BLaER1 treated with 17β-estradiol and CSF1 and Interleukin-3, amounts not matched to agents 10 nM and 100 nM (cell line): ENCODE measurements around the gene DUOXA1.
A peak's percentile ranks its signal among the peaks of the same experiment; 100 is the strongest.

Experiments
- H3K27ac ChIP-seq, 11 experiments: shearing (Covaris generic); formaldehyde crosslinking; 2 replicates each; pipeline ENCODE4 v1.8.1; 2022
- H3K27me3 ChIP-seq, 11 experiments: shearing (Covaris generic); formaldehyde crosslinking; 2 replicates each; pipeline ENCODE4 v1.8.1; 2022
- H3K36me3 ChIP-seq, 11 experiments: shearing (Covaris generic); formaldehyde crosslinking; 2 replicates each; pipeline ENCODE4 v1.8.1; 2022
- H3K4me1 ChIP-seq, 10 experiments: shearing (Covaris generic); formaldehyde crosslinking; 2 replicates each; pipeline ENCODE4 v1.8.1; 2022
- H3K4me2 ChIP-seq, 11 experiments: shearing (Covaris generic); formaldehyde crosslinking; 2 replicates each; pipeline ENCODE4 v1.8.1; 2022
- H3K4me3 ChIP-seq, 10 experiments: shearing (Covaris generic); formaldehyde crosslinking; 2 replicates each; pipeline ENCODE4 v1.8.1; 2022
- H3K9ac ChIP-seq, 11 experiments: shearing (Covaris generic); formaldehyde crosslinking; 2 replicates each; pipeline ENCODE4 v1.8.1; 2022
- H3K9me3 ChIP-seq, 11 experiments: shearing (Covaris generic); formaldehyde crosslinking; replicated peaks in 1 of 11; 2 replicates each; pipeline ENCODE4 v1.8.1; 2022
- H4K20me1 ChIP-seq, 11 experiments: shearing (Covaris generic); formaldehyde crosslinking; 2 replicates each; pipeline ENCODE4 v1.8.1; 2022
- Cebpa-rat ChIP-seq, 11 experiments: shearing (Covaris generic); IDR thresholded peaks; 2 replicates each; pipeline ENCODE4 v1.8.1; 2022

Gene DUOXA1

DNA sequence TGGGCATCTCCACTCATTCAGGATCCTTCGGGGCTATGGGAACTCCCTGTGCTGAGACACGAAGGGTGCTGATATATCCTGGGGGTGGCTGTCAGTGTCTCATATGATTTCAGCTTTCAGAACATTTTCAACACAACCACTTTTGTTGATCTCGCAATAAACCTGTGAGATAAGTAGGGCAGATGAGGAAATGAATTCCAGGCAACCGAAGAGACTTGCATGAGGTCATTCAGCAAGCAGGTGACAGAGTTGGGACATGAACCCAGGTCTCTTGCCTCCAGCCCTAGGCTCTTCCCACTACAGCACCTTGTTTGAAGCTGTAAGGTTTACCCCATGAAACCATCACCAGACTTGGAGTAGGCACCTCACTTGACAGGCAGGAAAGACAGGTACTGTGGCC lies 16.7 kb upstream of the DUOXA1 start:
- H3K4me2 ChIP-seq = no peak overlapping the region
- H3K27ac ChIP-seq = no peak overlapping the region
- no peak for TF ChIP-seq Cebpa-rat (IDR thresholded peaks at IDR 0.05)
- no peaks in the 10 kb centered on the region; a peak in 1 of 22 replicates for H3K36me3 ChIP-seq
- no peaks in the 10 kb centered on the region; a peak in 1 of 22 replicates for H4K20me1 ChIP-seq
- peaks cover 4 to 28% (median 24%) of the 10 kb centered on the region in 10 experiments; a peak in 19 of 20 replicates for H3K4me1 ChIP-seq
- no peak overlapping the region for H3K9ac ChIP-seq
- H3K4me3 ChIP-seq = no peak overlapping the region
- no peaks in the 10 kb centered on the region for H3K9me3 ChIP-seq
- no peaks in the 10 kb centered on the region for H3K27me3 ChIP-seq

DNA sequence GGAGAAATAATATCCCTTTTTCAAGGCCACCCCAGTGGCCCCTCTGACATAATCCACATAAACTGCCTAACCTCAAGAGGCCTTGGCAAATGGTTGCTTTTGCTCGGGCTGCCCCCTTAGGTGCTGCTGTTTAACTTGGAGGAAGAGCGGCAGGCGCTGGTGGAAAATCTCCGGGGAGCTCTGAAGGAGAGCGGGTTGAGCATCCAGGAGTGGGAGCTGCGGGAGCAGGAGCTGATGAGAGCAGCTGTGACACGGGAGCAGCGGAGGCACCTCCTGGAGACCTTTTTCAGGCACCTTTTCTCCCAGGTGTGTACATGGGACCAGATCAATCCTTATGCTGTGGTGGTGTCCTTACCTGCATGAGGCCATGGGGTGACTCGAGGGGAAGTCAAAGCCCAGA lies 15.1 kb upstream of the DUOXA1 start:
- Histone ChIP-seq H3K4me2 (no peak overlapping the region), H3K36me3 (no peaks in the 10 kb centered on the region), H3K27me3 (no peaks in the 10 kb centered on the region), H3K9me3 (no peaks in the 10 kb centered on the region), H4K20me1 (no peaks in the 10 kb centered on the region), H3K4me3 (no peak overlapping the region), H3K27ac (no peak overlapping the region), H3K4me1 (peaks cover 4 to 35% (median 28%) of the 10 kb centered on the region in 10 experiments; a peak in 19 of 20 replicates), H3K9ac (no peak overlapping the region)
- no peak for TF ChIP-seq Cebpa-rat (IDR thresholded peaks at IDR 0.05)

DNA sequence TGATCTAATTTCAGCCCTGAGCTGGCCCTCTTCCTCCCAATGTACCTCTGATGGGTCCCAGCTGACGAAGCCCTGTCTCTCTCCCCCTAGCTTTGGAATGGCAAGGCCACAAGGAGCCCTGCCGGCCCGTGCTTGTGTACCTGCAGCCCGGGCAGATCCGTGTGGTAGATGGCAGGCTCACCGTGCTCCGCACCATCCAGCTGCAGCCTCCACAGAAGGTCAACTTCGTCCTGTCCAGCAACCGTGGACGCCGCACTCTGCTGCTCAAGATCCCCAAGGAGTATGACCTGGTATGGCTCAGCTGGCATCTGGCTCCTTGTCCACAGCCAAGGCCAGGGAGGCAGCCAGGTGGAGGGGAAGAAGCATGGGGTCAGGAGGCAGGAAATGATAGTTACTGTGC lies 14.3 kb upstream of the DUOXA1 start:
- Histone ChIP-seq H3K4me3 (no peak overlapping the region), H3K4me2 (no peak overlapping the region), H3K27me3 (no peaks in the 10 kb centered on the region), H3K27ac (no peak overlapping the region), H3K36me3 (no peaks in the 10 kb centered on the region), H4K20me1 (no peaks in the 10 kb centered on the region), H3K9ac (no peak overlapping the region), H3K9me3 (no peaks in the 10 kb centered on the region), H3K4me1 (peaks cover 4 to 33% (median 26%) of the 10 kb centered on the region in 10 experiments; a peak in 19 of 20 replicates)
- TF ChIP-seq Cebpa-rat (IDR thresholded peaks at IDR 0.05) = no peak

DNA sequence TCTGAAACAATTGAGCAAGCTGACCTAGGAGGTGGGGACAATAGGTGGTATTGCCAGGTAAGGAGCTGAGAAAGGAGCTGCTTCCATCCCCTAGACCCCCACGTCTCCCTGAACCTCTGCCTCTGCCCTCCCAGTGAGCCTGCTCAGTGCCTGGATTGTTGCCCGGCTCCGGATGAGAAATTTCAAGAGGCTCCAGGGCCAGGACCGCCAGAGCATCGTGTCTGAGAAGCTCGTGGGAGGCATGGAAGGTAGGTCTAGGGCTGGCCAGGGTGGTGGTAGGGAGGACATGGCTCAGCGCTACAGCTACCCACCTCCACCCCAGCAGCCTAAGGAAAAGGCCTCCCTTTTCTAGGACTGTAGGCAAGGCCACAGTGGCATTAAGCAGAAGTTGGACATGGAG lies 13.4 kb upstream of the DUOXA1 start:
- peak overlapping the region in 1 of 11 experiments; percentile 8; a peak in 1 of 22 replicates for H3K27ac ChIP-seq
- TF ChIP-seq Cebpa-rat (IDR thresholded peaks at IDR 0.05) = no peak
- no peaks in the 10 kb centered on the region for H4K20me1 ChIP-seq
- no peaks in the 10 kb centered on the region for H3K36me3 ChIP-seq
- H3K4me1 ChIP-seq = peaks cover 4 to 28% (median 21%) of the 10 kb centered on the region in 10 experiments; a peak in 19 of 20 replicates
- no peak overlapping the region for H3K4me3 ChIP-seq
- no peaks in the 10 kb centered on the region for H3K9me3 ChIP-seq
- no peak overlapping the region for H3K9ac ChIP-seq
- H3K27me3 ChIP-seq = no peaks in the 10 kb centered on the region
- H3K4me2 ChIP-seq = peak overlapping the region in 8 of 11 experiments; percentile 57 to 73 (median 70); a peak in 13 of 22 replicates

DNA sequence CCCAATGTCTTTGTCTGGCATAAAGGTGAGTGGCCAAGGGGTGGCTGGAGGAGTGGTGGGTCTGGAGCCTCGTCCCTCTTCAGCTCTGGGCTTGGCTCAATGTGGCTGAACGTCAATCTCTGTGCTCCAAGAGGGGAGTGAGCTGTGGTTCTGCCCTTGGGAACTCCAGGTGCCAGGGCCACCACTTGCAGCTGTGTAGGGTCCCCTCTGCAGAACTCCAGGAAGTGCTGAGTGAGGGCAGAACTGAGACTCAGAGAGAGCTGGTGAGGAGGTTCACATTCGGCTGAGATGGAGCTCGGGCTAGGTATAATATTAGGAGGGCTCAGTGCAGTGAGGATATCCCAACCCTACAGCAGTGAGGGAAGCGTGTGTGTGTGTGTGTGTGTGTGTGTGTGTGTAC lies 11.7 kb upstream of the DUOXA1 start:
- no peak for TF ChIP-seq Cebpa-rat (IDR thresholded peaks at IDR 0.05)
- H3K36me3 ChIP-seq = no peaks in the 10 kb centered on the region
- H4K20me1 ChIP-seq = no peaks in the 10 kb centered on the region
- H3K9ac ChIP-seq = peak overlapping the region in 2 of 11 experiments; percentile 6 to 10; a peak in 2 of 22 replicates
- H3K27ac ChIP-seq = peak overlapping the region in 1 of 11 experiments; percentile 34; a peak in 1 of 22 replicates
- H3K9me3 ChIP-seq = no peaks in the 10 kb centered on the region
- peak overlapping the region in 9 of 11 experiments; percentile 31 to 73 (median 70); a peak in 16 of 22 replicates for H3K4me2 ChIP-seq
- H3K4me1 ChIP-seq = peaks cover 4 to 33% (median 22%) of the 10 kb centered on the region in 10 experiments; a peak in 19 of 20 replicates
- H3K27me3 ChIP-seq = no peaks in the 10 kb centered on the region
- H3K4me3 ChIP-seq = no peak overlapping the region

DNA sequence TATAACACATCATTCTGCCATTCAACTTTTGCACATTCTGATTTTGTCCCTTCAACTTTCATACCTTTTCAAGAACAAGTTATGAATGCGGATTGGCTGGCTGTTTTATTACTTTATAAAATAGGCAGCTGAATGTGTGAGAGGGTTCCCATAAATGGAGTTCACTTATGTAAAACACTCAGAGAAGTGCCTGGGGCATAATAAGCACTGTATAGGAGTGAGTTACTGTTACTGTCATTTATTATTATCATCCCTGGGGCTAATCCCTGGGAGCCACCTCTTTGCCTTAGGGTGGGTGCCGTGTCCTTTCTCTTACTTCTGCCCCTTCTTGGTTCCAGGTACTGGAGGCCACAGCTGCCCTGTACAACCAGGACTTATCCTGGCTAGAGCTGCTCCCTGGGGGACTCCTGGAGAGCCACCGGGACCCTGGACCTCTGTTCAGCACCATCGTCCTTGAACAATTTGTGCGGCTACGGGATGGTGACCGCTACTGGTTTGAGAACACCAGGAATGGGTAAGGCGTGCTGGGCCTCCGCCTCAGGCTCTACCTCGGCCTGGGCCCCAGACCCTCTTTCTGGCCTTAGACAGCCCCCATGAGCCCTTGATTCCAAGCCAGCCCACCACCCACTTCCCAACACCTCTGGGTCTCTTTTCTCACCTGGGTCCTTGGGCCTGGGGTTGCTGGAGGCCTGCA lies 11.0 kb upstream of the DUOXA1 start:
- Histone ChIP-seq H4K20me1 (no peaks in the 10 kb centered on the region), H3K4me3 (no peak overlapping the region), H3K9ac (no peak overlapping the region), H3K27me3 (no peaks in the 10 kb centered on the region), H3K4me1 (peaks cover 4 to 33% (median 22%) of the 10 kb centered on the region in 10 experiments; a peak in 19 of 20 replicates), H3K27ac (no peak overlapping the region), H3K36me3 (no peaks in the 10 kb centered on the region), H3K9me3 (no peaks in the 10 kb centered on the region), H3K4me2 (peak overlapping the region in 5 of 11 experiments; percentile 57 to 73 (median 70); a peak in 6 of 22 replicates)
- no peak for TF ChIP-seq Cebpa-rat (IDR thresholded peaks at IDR 0.05)

DNA sequence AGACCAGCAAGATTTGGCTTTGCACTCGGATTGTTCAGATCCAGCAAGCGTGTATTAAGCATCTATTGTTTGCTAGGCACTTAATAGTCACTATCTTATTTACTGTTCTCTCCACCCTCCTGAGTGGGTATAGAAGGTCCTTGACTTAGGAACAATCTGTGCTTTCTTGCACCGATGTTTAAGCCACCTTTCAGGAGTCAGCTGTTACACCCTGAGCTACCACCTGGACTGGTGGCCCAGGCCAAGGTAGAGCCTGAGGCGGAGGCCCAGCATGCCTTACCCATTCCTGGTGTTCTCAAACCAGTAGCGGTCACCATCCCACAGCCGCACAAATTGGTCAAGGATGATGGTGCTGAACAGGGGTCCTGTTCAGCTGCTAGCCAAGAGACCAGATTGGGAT lies 10.1 kb upstream of the DUOXA1 start:
- Histone ChIP-seq H3K4me1 (peaks cover 4 to 33% (median 22%) of the 10 kb centered on the region in 10 experiments; a peak in 19 of 20 replicates), H3K9me3 (peaks cover 0 to 7% (median 5%) of the 10 kb centered on the region in 11 experiments; a peak in 7 of 22 replicates), H3K27me3 (peaks cover 0 to 6% (median 4%) of the 10 kb centered on the region in 11 experiments; a peak in 7 of 22 replicates), H3K9ac (no peak overlapping the region), H4K20me1 (no peaks in the 10 kb centered on the region), H3K36me3 (no peaks in the 10 kb centered on the region), H3K27ac (no peak overlapping the region), H3K4me3 (no peak overlapping the region), H3K4me2 (no peak overlapping the region)
- no peak for TF ChIP-seq Cebpa-rat (IDR thresholded peaks at IDR 0.05)

DNA sequence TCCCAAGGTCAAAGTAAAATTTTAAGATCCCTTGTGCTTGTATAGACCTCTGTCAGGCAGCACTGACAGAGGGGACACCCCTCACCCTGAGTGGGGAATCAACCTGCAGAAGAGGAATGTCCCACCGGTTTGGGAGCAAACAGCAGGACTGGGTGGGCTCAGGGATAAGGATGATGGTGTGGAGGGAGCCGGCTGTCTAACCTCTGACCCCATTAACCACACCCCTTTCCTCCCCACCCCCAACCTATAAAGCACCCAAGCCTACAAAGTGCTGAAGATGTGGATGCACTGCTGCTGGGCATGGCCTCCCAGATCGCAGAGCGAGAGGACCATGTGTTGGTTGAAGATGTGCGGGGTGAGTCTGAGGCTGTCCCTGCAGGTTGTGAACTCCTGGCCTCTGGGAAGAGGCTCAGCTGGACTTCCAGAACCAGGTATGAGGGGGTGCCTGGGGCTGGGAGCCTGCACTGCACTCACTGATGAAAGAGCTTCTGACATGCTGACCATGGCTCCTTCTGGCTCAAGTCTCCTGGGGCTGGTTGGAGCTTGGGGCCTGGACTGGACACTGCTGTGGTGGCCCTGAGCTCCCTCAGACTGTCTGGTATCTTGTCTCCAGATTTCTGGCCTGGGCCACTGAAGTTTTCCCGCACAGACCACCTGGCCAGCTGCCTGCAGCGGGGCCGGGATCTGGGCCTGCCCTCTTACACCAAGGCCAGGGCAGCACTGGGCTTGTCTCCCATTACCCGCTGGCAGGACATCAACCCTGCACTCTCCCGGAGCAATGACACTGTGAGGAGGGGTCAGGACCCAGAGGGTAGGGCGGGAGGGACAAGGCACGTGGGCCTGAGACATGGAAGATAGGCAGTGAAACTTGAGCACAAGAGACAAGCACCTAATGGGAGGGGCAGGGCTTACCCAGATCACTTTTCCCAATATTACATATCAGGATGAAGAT lies 9.4 kb upstream of the DUOXA1 start:
- Histone ChIP-seq H3K27ac (no peak overlapping the region), H3K4me1 (peaks cover 4 to 33% (median 22%) of the 10 kb centered on the region in 10 experiments; a peak in 19 of 20 replicates), H3K9me3 (peaks cover 0 to 8% (median 5%) of the 10 kb centered on the region in 11 experiments; a peak in 7 of 22 replicates), H3K4me2 (no peak overlapping the region), H3K9ac (no peak overlapping the region), H3K4me3 (no peak overlapping the region), H3K36me3 (no peaks in the 10 kb centered on the region), H4K20me1 (no peaks in the 10 kb centered on the region), H3K27me3 (peaks cover 0 to 7% (median 4%) of the 10 kb centered on the region in 11 experiments; a peak in 7 of 22 replicates)
- no peak for TF ChIP-seq Cebpa-rat (IDR thresholded peaks at IDR 0.05)

DNA sequence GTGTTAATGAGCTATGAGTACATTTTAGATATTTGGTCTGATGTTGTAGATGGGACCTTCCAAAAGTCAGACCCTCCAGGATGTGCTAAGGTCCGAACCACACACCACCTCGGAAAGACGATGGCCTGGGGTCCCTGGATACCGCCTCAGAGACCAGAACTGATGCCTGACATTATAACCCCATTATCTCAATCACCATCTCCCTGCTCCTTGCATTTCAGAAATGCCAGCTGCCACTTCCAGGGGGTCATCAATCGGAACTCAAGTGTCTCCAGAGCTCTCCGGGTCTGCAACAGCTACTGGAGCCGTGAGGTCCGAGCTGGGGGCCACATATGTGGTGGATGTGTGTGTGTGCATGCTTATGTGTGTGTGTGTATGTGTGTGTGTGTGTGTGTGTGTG lies 8.0 kb upstream of the DUOXA1 start:
- no peaks in the 10 kb centered on the region for H4K20me1 ChIP-seq

More for the DNA sequence above, 8.0 kb upstream of the DUOXA1 start:
- TF ChIP-seq Cebpa-rat (IDR thresholded peaks at IDR 0.05) = no peak
- peaks cover 0 to 8% (median 5%) of the 10 kb centered on the region in 11 experiments; a peak in 7 of 22 replicates for H3K9me3 ChIP-seq
- H3K36me3 ChIP-seq = no peaks in the 10 kb centered on the region
- no peak overlapping the region for H3K4me2 ChIP-seq
- H3K4me1 ChIP-seq = peaks cover 4 to 30% (median 17%) of the 10 kb centered on the region in 10 experiments; a peak in 19 of 20 replicates
- peaks cover 0 to 7% (median 4%) of the 10 kb centered on the region in 11 experiments; a peak in 7 of 22 replicates for H3K27me3 ChIP-seq
- no peak overlapping the region for H3K4me3 ChIP-seq
- H3K9ac ChIP-seq = no peak overlapping the region
- H3K27ac ChIP-seq = no peak overlapping the region
